Fibroblast of the aortic adventitia (primary cell): ENCODE data around the gene FTCD. TPM values are rescaled to one million over a fixed set of nuclear protein-coding genes. Genes with fewer than 3 reads are reported as not detected.
"Not testable (repeated sequence)": the region's sequence is repeated elsewhere in the genome, so short reads cannot be mapped to it uniquely, and the experiment has no call there.

Source experiments
- DNase-seq: peaks from one replicate; pipeline ENCODE4 v3.0.0-alpha.2; 2010; ENCODE audit warnings: low read depth
- H3K4me3 ChIP-seq: 2 replicates; pipeline ENCODE4 v1.5.1; 2011; ENCODE audit warnings: low read depth, mild to moderate bottlenecking, control low read depth, low read length, moderate library complexity
- CTCF ChIP-seq: IDR thresholded peaks from 2 replicates; pipeline ENCODE4 v1.5.1; 2011; ENCODE audit warnings: mild to moderate bottlenecking, low read length, control low read depth, inconsistent platforms; ENCODE audit not compliant: insufficient read depth
- total RNA-seq: library from RNA; depleted of rRNA; stranded (reverse); fragments of >200 nt; gene quantifications from 2 replicates; pipeline ENCODE4 v1.2.3, GENCODE V29; 2012; ENCODE audit warnings: low replicate concordance

The FTCD gene
- total RNA-seq, 1 donor: 0.27 TPM

- no peak for TF ChIP-seq CTCF
- no peak overlapping the region for H3K4me3 ChIP-seq
- DNase-seq: no peak
These were observed 17.6 kb upstream of the FTCD start for GRCh38 chr21:46172863-46173528.

GRCh38 chr21:46171996-46172862 is 16.9 kb upstream of the FTCD start:
- no peak for DNase-seq
- TF ChIP-seq CTCF: no peak
- H3K4me3 ChIP-seq: no peak overlapping the region

- DNase-seq: peak; percentile 50
- no peak overlapping the region for H3K4me3 ChIP-seq
- no peak for TF ChIP-seq CTCF
These were observed 16.2 kb upstream of the FTCD start for GRCh38 chr21:46171585-46171984.

- H3K4me3 ChIP-seq, DNase-seq: not testable (repeated sequence)
These were observed 15.2 kb upstream of the FTCD start for GRCh38 chr21:46170436-46171193.

GRCh38 chr21:46168659-46169386 is 13.4 kb upstream of the FTCD start:
- H3K4me3 ChIP-seq: no peak overlapping the region
- TF ChIP-seq CTCF: no peak
- no peak for DNase-seq

- H3K4me3 ChIP-seq: no peak overlapping the region
- TF ChIP-seq CTCF: no peak
- no peak for DNase-seq
These were observed 12.9 kb upstream of the FTCD start for GRCh38 chr21:46168238-46168637.

- H3K4me3 ChIP-seq: no peak overlapping the region
- no peak for TF ChIP-seq CTCF
- no peak for DNase-seq
These were observed 9.7 kb upstream of the FTCD start for GRCh38 chr21:46165098-46165497.
